Fibroblast of gingiva (primary cell): ENCODE measurements around the gene BPIFA3.

ENCODE experiments used
- DNase-seq: peaks from one replicate; pipeline ENCODE4 v3.0.0-alpha.2; 2011; ENCODE audit warnings: low read depth

The BPIFA3 gene

GRCh38 chr20:33263784-33264183, 46.6 kb downstream of the BPIFA3 start:
- DNase-seq: no peak

- no peak for DNase-seq
Measured at GRCh38 chr20:33267701-33268100, 50.5 kb downstream of the BPIFA3 start.

- DNase-seq: no peak
Measured at GRCh38 chr20:33272155-33272873, 55.2 kb downstream of the BPIFA3 start.

- no peak for DNase-seq
Measured at GRCh38 chr20:33273117-33273851, 56.1 kb downstream of the BPIFA3 start.

- no peak for DNase-seq
Measured at GRCh38 chr20:33275215-33275614, 58.1 kb downstream of the BPIFA3 start.

- no peak for DNase-seq
Measured at GRCh38 chr20:33275871-33276270, 58.7 kb downstream of the BPIFA3 start.

- no peak for DNase-seq
Measured at GRCh38 chr20:33276303-33277113, 59.4 kb downstream of the BPIFA3 start.
